Pulmonary artery endothelial cell (primary cell): ENCODE results near the gene PKNOX2. TPM values are rescaled to one million over a fixed set of nuclear protein-coding genes. Genes with fewer than 3 reads are reported as not detected.

Source experiments
- DNase-seq: peaks from one replicate; pipeline ENCODE4 v3.0.0-alpha.2; 2011; ENCODE audit warnings: low read depth, low spot score
- total RNA-seq: library from RNA; depleted of rRNA; stranded (reverse); fragments of >200 nt; gene quantifications from 2 replicates; pipeline ENCODE4 v1.2.3, GENCODE V29; 2014

The PKNOX2 gene
- total RNA-seq, 1 donor from 2014 or later, result not detected

- no peak for DNase-seq
Measured at GRCh38 chr11:125308246-125308645, 143.7 kb downstream of the PKNOX2 start.

- DNase-seq, result no peak
Measured at GRCh38 chr11:125312391-125312790, 147.8 kb downstream of the PKNOX2 start.

GRCh38 chr11:125312812-125313211 is 148.3 kb downstream of the PKNOX2 start:
- no peak for DNase-seq

GRCh38 chr11:125313271-125314219 is 149.0 kb downstream of the PKNOX2 start:
- DNase-seq, result peak; percentile 72

- DNase-seq, result no peak
Measured at GRCh38 chr11:125314276-125315078, 149.9 kb downstream of the PKNOX2 start.

- DNase-seq, result no peak
Measured at GRCh38 chr11:125315079-125315740, 150.7 kb downstream of the PKNOX2 start.

- DNase-seq, result no peak
Measured at GRCh38 chr11:125317416-125317815, 152.9 kb downstream of the PKNOX2 start.

- no peak for DNase-seq
Measured at GRCh38 chr11:125319649-125320048, 155.1 kb downstream of the PKNOX2 start.

GRCh38 chr11:125320347-125321076 is 156.0 kb downstream of the PKNOX2 start:
- no peak for DNase-seq

- DNase-seq, result no peak
Measured at GRCh38 chr11:125322289-125322688, 157.7 kb downstream of the PKNOX2 start.

- no peak for DNase-seq
Measured at GRCh38 chr11:125325196-125325595, 160.6 kb downstream of the PKNOX2 start.

- DNase-seq, result no peak
Measured at GRCh38 chr11:125326126-125326525, 161.6 kb downstream of the PKNOX2 start.

GRCh38 chr11:125327518-125328224 is 163.1 kb downstream of the PKNOX2 start:
- DNase-seq, result no peak

- DNase-seq, result no peak
Measured at GRCh38 chr11:125328225-125328580, 163.7 kb downstream of the PKNOX2 start.

GRCh38 chr11:125329786-125330185 is 165.2 kb downstream of the PKNOX2 start:
- no peak for DNase-seq

GRCh38 chr11:125330462-125331325 is 166.1 kb downstream of the PKNOX2 start:
- no peak for DNase-seq

GRCh38 chr11:125331357-125332035 is 166.9 kb downstream of the PKNOX2 start:
- no peak for DNase-seq

- DNase-seq, result no peak
Measured at GRCh38 chr11:125332821-125333220, 168.3 kb downstream of the PKNOX2 start.
